Tibial artery (tissue), 4 donors: ENCODE data around the gene NPHS1.
"Not testable (repeated sequence)": the region's sequence is repeated elsewhere in the genome, so short reads cannot be mapped to it uniquely, and the experiment has no call there.

ENCODE experiments used
- DNase-seq, 2 donors: peaks; one replicate each; pipeline ENCODE4 v3.0.0-alpha.2; 2019
- H3K27ac ChIP-seq, 2 donors: fragments of 200-600 bp; sonication (generic) in 1 of 2; 1 replicate in 1 of 2; 2 replicates in 1 of 2; pipeline ENCODE4 v1.5.1; 2018 to 2019; ENCODE audit warnings: mild to moderate bottlenecking in 1 of 2
- H3K27me3 ChIP-seq, 2 donors: fragments of 200-600 bp; sonication (generic) in 1 of 2; one replicate each; pipeline versions ENCODE4 v1.5.1 to v1.6.0; 2016 to 2019
- H3K36me3 ChIP-seq, 3 donors: fragments of 200-600 bp; sonication (generic) in 2 of 3; one replicate each; pipeline ENCODE4 v1.5.1; 2016 to 2019; ENCODE audit warnings: mild to moderate bottlenecking in 2 of 3
- H3K4me1 ChIP-seq, 4 donors: fragments of 200-600 bp; sonication (generic) in 2 of 4; 1 replicate in 3 of 4; 2 replicates in 1 of 4; pipeline ENCODE4 v1.5.1; 2016 to 2019
- H3K4me3 ChIP-seq, 2 donors: fragments of 200-600 bp; sonication (generic) in 1 of 2; 1 replicate in 1 of 2; 2 replicates in 1 of 2; pipeline ENCODE4 v1.5.1; 2018 to 2019; ENCODE audit warnings: mild to moderate bottlenecking in 2 of 2
- H3K9me3 ChIP-seq, 3 donors: fragments of 200-600 bp; sonication (generic) in 1 of 3; one replicate each; pipeline ENCODE4 v1.5.1; 2016 to 2019
- CTCF ChIP-seq, 2 experiments: fragments of 200-600 bp in 1 of 2; fragments of 450-650 bp in 1 of 2; IDR thresholded peaks; one replicate each; pipeline ENCODE4 v1.5.1; 2017 to 2019; ENCODE audit warnings: antibody characterized with exemption in 2 of 2, mild to moderate bottlenecking in 1 of 2, moderate library complexity in 1 of 2
- intact Hi-C: fragments of 100-400 bp; cut with DNase I; formaldehyde crosslinking; loops from one replicate; pipeline ENCODE4 v1.15.0; 2023; ENCODE audit warnings: low total_unique reads

NPHS1 gene

DNA sequence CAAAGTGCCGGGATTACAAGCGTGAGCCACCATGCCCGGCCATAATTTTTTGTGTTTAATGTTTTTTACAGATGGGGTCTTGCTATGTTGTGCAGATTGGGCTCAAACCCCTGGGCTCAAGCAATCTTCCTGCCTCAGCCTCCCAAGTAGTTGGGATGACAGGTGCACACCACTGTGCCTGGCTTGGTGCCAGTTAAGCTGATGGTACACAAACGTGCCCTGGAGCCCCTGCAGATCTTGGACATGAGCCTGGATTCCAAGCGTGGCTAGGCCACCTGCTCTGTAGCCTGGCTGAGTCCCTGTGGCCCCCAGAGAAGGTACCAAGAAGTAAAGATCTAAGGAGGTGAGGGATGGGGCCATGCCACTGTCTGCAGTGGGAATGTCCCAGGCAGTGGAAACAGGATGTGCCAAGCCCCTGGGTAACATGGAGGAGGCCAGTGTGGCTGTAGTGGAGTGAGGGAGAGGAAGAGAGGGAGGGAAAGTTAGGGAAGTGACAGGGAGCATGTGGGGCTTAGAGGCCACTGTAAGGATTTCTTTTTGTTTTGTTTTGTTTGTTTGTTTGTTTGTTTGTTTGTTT, 46.7 kb downstream of the NPHS1 start:
- Histone ChIP-seq H3K27ac (no peak overlapping the region), H3K4me3 (no peak overlapping the region), H3K9me3 (no peaks in the 10 kb centered on the region), H3K36me3 (no peaks in the 10 kb centered on the region), H3K27me3 (peaks cover 0 to 22% of the 10 kb centered on the region in 2 donors), H3K4me1 (no peaks in the 10 kb centered on the region)
- no peak for DNase-seq
- intact Hi-C loops: no loop called here
- no peak for TF ChIP-seq CTCF (IDR thresholded peaks at IDR 0.05)

DNA sequence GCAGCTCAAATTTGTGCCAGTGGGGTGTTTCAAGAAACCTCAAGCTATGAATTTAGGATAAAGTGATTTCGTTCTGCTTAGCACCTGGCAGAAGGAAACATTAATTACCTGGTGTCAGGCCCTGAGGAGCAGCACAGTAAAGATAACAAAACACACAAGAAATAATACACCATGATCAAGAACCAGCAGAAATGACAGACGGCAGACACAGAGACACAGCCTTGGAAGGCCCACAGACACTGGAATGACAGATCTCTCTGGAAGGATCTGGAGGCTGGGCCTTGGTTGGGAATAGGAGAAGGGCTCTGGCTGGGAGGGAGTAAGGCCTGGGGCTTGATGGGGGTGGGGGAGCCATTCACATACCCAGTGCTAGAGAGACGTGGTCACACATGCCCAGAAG, 50.5 kb downstream of the NPHS1 start:
- Histone ChIP-seq H3K4me1 (no peaks in the 10 kb centered on the region), H3K4me3 (no peak overlapping the region), H3K27ac (no peak overlapping the region), H3K9me3 (no peaks in the 10 kb centered on the region), H3K27me3 (peaks cover 0 to 44% of the 10 kb centered on the region in 2 donors), H3K36me3 (no peaks in the 10 kb centered on the region)
- intact Hi-C loops: no loop called here
- no peak for TF ChIP-seq CTCF (IDR thresholded peaks at IDR 0.05)
- DNase-seq: no peak

DNA sequence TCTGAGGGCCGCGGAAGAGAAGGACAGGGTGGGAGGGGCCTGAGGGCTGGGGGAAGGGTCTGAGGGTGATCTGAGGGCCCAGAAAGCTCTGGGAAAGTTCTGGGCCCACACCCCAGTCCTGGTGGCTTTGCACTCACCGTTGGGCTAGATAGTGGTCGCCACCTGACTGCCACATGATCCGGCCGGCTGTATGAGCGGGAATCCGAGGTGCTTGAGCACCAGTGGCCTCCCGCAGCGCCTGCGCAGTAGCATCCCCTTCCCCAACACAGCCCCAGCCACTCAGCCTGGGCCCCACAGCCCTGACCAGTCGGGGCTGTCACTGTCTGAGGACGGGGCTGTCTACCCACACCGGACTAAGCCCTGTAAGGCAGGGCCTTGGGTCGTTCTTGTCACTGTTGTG, 54.6 kb downstream of the NPHS1 start:
- Histone ChIP-seq H3K27ac (no peak overlapping the region), H3K4me3 (no peak overlapping the region), H3K36me3 (no peaks in the 10 kb centered on the region), H3K9me3 (no peaks in the 10 kb centered on the region), H3K27me3 (peaks cover 0 to 41% of the 10 kb centered on the region in 2 donors), H3K4me1 (no peaks in the 10 kb centered on the region)
- intact Hi-C loops: no loop called here
- TF ChIP-seq CTCF (IDR thresholded peaks at IDR 0.05): no peak
- no peak for DNase-seq

GRCh38 chr19:35796645-35797542, 55.4 kb downstream of the NPHS1 start:
- no peak for DNase-seq
- H3K4me3 ChIP-seq: no peak overlapping the region
- peaks cover 0 to 41% of the 10 kb centered on the region in 2 donors for H3K27me3 ChIP-seq
- H3K4me1 ChIP-seq: no peaks in the 10 kb centered on the region
- no peak overlapping the region for H3K27ac ChIP-seq
- no peak for TF ChIP-seq CTCF (IDR thresholded peaks at IDR 0.05)
- no peaks in the 10 kb centered on the region for H3K9me3 ChIP-seq
- H3K36me3 ChIP-seq: no peaks in the 10 kb centered on the region
- intact Hi-C loops: no loop called here

DNA sequence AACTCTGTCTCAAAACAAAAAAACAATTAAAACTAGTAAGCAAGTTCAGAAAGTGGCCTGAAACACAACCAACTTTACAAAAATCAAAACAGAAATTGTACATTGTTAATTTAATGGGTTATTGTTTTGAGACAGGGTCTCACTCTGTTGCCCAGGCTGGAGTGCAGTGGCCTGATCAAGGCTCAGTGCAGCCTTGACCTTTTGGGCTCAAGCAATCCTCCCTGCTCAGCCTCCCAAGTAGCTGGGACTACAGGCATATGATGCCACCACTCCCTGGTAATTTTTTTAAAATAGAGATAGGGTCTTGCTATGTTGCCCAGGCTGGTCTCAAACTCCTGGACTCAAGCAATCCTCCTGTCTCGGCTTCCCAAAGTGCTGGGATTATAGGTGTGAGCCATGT, 56.7 kb downstream of the NPHS1 start:
- H3K36me3 ChIP-seq, H3K27ac ChIP-seq, intact Hi-C loops, H3K4me3 ChIP-seq, DNase-seq, H3K9me3 ChIP-seq, H3K4me1 ChIP-seq: not testable (repeated sequence)
- peaks cover 0 to 41% of the 10 kb centered on the region in 2 donors for H3K27me3 ChIP-seq
